Endothelial cell of umbilical vein (primary cell): ENCODE results near the gene TCERG1L. TPM values are rescaled to one million over a fixed set of nuclear protein-coding genes. Genes with fewer than 3 reads are reported as not detected.

Experiments
- BruUV-seq: library from RNA; stranded (reverse); fragments of 400-500 nt; replicated peaks from 2 replicates; lab custom pipeline; 2021; lab: Mats Ljungman, UMichigan
- CTCF ChIA-PET: fragments of 300-600, 350-600 bp; sonication (Branson Sonifier 250); formaldehyde crosslinking; loops from one replicate; lab custom pipeline; 2021; ENCODE audit warnings: antibody characterized with exemption, inconsistent platforms; lab: Charles Lee
- POLR2A ChIA-PET: fragments of 300-600, 350-600 bp; sonication (Branson Sonifier 250); formaldehyde crosslinking; loops from one replicate; lab custom pipeline; 2021; ENCODE audit warnings: antibody characterized with exemption, inconsistent platforms; lab: Charles Lee
- DNase-seq: peaks from one replicate; pipeline ENCODE4 v3.0.0-alpha.2; 2011; ENCODE audit warnings: low read depth, low spot score
- FAIRE-seq: peaks from 2 replicates; lab custom pipeline; 2011; peaks lifted over from hg19 to GRCh38; lab: Jason Lieb, UNC
- H2AFZ ChIP-seq: 2 replicates; pipeline ENCODE4 v1.6.0; 2012; ENCODE audit warnings: low read depth, low read length, control low read depth, inconsistent platforms
- H3K27ac ChIP-seq: 2 replicates; pipeline ENCODE4 v1.5.1; 2011; ENCODE audit warnings: low read depth, mild to moderate bottlenecking, control low read depth, low read length, moderate library complexity; ENCODE audit not compliant: insufficient read depth
- H3K27me3 ChIP-seq, 2 experiments: 2 replicates each; pipeline versions ENCODE4 v1.6.0 to v1.6.1; 2011; ENCODE audit warnings: low read length in 2 of 2, mixed read lengths in 1 of 2; ENCODE audit not compliant: control insufficient read depth in 2 of 2, insufficient read depth in 2 of 2
- H3K36me3 ChIP-seq, 2 experiments: 2 replicates in 1 of 2; 3 replicates in 1 of 2; pipeline ENCODE4 v1.5.1; 2011; ENCODE audit warnings: low read length in 2 of 2, mild to moderate bottlenecking in 1 of 2, moderate library complexity in 1 of 2; ENCODE audit not compliant: control insufficient read depth in 2 of 2, insufficient read depth in 2 of 2; ENCODE audit errors: extremely low read depth in 1 of 2
- H3K4me1 ChIP-seq: 3 replicates; pipeline ENCODE4 v1.5.1; 2011; ENCODE audit warnings: mild to moderate bottlenecking, low read length; ENCODE audit not compliant: control insufficient read depth, insufficient read depth; ENCODE audit errors: extremely low read depth
- H3K4me2 ChIP-seq: 2 replicates; pipeline ENCODE4 v1.6.1; 2011; ENCODE audit warnings: low read length, control low read depth, mixed read lengths; ENCODE audit not compliant: insufficient read depth
- H3K4me3 ChIP-seq, 3 experiments: fragments of 200-600 bp in 1 of 3; sonication (generic), shearing (Covaris generic) in 1 of 3; replicated peaks in 1 of 3; 2 replicates each; pipeline ENCODE4 v1.5.1; 2011 to 2016; ENCODE audit warnings: control low read depth in 3 of 3, low read length in 3 of 3, mild to moderate bottlenecking in 2 of 3, inconsistent platforms in 1 of 3, low read depth in 1 of 3, moderate library complexity in 1 of 3; ENCODE audit not compliant: insufficient read depth in 1 of 3
- H3K79me2 ChIP-seq: 2 replicates; pipeline ENCODE4 v1.6.0; 2012; ENCODE audit warnings: low read length, inconsistent platforms; ENCODE audit not compliant: control insufficient read depth, insufficient read depth
- H3K9ac ChIP-seq: replicated peaks from 2 replicates; pipeline ENCODE3; 2011; ENCODE audit warnings: low read length, control low read depth; ENCODE audit not compliant: insufficient read depth; ENCODE audit errors: extremely low read depth
- H3K9me1 ChIP-seq: replicated peaks from 3 replicates; pipeline ENCODE4 v1.6.0; 2011; ENCODE audit warnings: mild to moderate bottlenecking, low read length; ENCODE audit not compliant: control insufficient read depth, insufficient read depth; ENCODE audit errors: extremely low read depth
- H3K9me3 ChIP-seq: replicated peaks from 2 replicates; pipeline ENCODE4 v1.5.1; 2012; ENCODE audit warnings: low read length, inconsistent platforms; ENCODE audit not compliant: control insufficient read depth, insufficient read depth
- H4K20me1 ChIP-seq: replicated peaks from 2 replicates; pipeline ENCODE3; 2011; ENCODE audit warnings: mild to moderate bottlenecking, low read length; ENCODE audit not compliant: control insufficient read depth, insufficient read depth; ENCODE audit errors: extremely low read depth
- EZH2 ChIP-seq: IDR thresholded peaks from 2 replicates; pipeline ENCODE4 v1.6.1; 2012; ENCODE audit warnings: borderline replicate concordance, low read depth, mild to moderate bottlenecking, moderate library complexity, low read length, inconsistent platforms; ENCODE audit not compliant: severe bottlenecking
- FOS ChIP-seq: IDR thresholded peaks from 2 replicates; pipeline ENCODE4 v1.6.1; 2011; ENCODE audit warnings: mild to moderate bottlenecking, low read length, moderate library complexity, borderline replicate concordance; ENCODE audit not compliant: insufficient read depth
- GATA2 ChIP-seq: IDR thresholded peaks from 2 replicates; pipeline ENCODE4 v1.7.0; 2011; ENCODE audit warnings: low read depth, mild to moderate bottlenecking, moderate library complexity, mixed read lengths, low read length; ENCODE audit not compliant: insufficient read length, insufficient read depth
- JUN ChIP-seq: IDR thresholded peaks from 2 replicates; pipeline ENCODE4 v1.6.1; 2011; ENCODE audit warnings: borderline replicate concordance, low read depth; ENCODE audit not compliant: insufficient read length, insufficient read depth
- MAX ChIP-seq: IDR thresholded peaks from 2 replicates; pipeline ENCODE4 v1.6.1; 2011; ENCODE audit not compliant: insufficient read depth, insufficient read length
- MYC ChIP-seq: IDR thresholded peaks from one replicate; pipeline ENCODE4 v1.6.1; 2011; ENCODE audit warnings: mild to moderate bottlenecking, low read depth, low read length
- POLR2A ChIP-seq: IDR thresholded peaks from 2 replicates; pipeline ENCODE4 v1.6.1; 2012; ENCODE audit warnings: low read depth, mild to moderate bottlenecking, control low read depth, low read length
- POLR2AphosphoS5 ChIP-seq: IDR thresholded peaks from 2 replicates; pipeline ENCODE4 v1.6.1; 2012; ENCODE audit warnings: low read depth, mild to moderate bottlenecking, control low read depth, low read length, moderate library complexity; ENCODE audit not compliant: insufficient read depth
- dilution Hi-C: fragments of 300-500 bp; cut with MboI; formaldehyde crosslinking; loops from one replicate; pipeline ENCODE4 v1.15.0; 2019; ENCODE audit warnings: low sequenced_read_pairs; ENCODE audit not compliant: extremely low pct_ligation_motif_present
- intact Hi-C: fragments of 100-400 bp; cut with micrococcal nuclease; formaldehyde crosslinking; loops from one replicate; pipeline ENCODE4 v1.10.0; 2022
- polyA plus RNA-seq, 4 experiments: library from polyadenylated mRNA; depleted of rRNA in 3 of 4; stranded (reverse) in 3 of 4; unstranded in 1 of 4; fragments of >200 nt; gene quantifications; 2 replicates each; pipeline versions ENCODE4 v1.2.1 to v1.2.3, GENCODE V29; 2011 to 2012; ENCODE audit warnings: missing spikeins in 1 of 4
- total RNA-seq: library from RNA; stranded (reverse); gene quantifications from 2 replicates; pipeline ENCODE4 v1.2.3, GENCODE V29; 2021
- TF ChIP-seq, protein P1 (sequence below), 2 donors: IDR thresholded peaks; 1 replicate in 1 of 2; 2 replicates in 1 of 2; pipeline ENCODE4 v1.5.1; 2011; ENCODE audit warnings: low read length in 2 of 2, mild to moderate bottlenecking in 2 of 2, moderate library complexity in 2 of 2, control low read depth in 1 of 2, inconsistent platforms in 1 of 2, low read depth in 1 of 2; ENCODE audit not compliant: insufficient read depth in 1 of 2; ENCODE audit errors: extremely low read depth in 1 of 2

The TCERG1L gene
- total and polyA plus RNA-seq, 2 donors (not counting 3 experiments of a cell fraction or from before 2014, with no cell fraction given), result not detected

GRCh38 chr10:131315344-131315743, 3.8 kb upstream of the TCERG1L start:
- Histone ChIP-seq H3K9me3 (peaks cover 2% of the 10 kb centered on the region), H3K27ac (no peak overlapping the region), H4K20me1 (no peaks in the 10 kb centered on the region), H3K4me1 (no peaks in the 10 kb centered on the region), H3K79me2 (no peaks in the 10 kb centered on the region), H3K9ac (no peak overlapping the region), H3K4me3 (no peak overlapping the region), H2AFZ (no peak overlapping the region), H3K4me2 (no peak overlapping the region), H3K36me3 (no peaks in the 10 kb centered on the region), H3K27me3 (peaks cover 3 to 13% of the 10 kb centered on the region in 2 experiments), H3K9me1 (no peaks in the 10 kb centered on the region)
- dilution Hi-C loops (no loop called here), intact Hi-C loops (no loop called here)
- FAIRE-seq (no peak), DNase-seq (no peak)
- TF ChIP-seq MYC (no peak), POLR2AphosphoS5 (no peak), GATA2 (no peak), FOS (no peak), JUN (no peak), MAX (no peak), POLR2A (no peak), EZH2 (no peak)
- TF ChIP-seq, protein P1, sequence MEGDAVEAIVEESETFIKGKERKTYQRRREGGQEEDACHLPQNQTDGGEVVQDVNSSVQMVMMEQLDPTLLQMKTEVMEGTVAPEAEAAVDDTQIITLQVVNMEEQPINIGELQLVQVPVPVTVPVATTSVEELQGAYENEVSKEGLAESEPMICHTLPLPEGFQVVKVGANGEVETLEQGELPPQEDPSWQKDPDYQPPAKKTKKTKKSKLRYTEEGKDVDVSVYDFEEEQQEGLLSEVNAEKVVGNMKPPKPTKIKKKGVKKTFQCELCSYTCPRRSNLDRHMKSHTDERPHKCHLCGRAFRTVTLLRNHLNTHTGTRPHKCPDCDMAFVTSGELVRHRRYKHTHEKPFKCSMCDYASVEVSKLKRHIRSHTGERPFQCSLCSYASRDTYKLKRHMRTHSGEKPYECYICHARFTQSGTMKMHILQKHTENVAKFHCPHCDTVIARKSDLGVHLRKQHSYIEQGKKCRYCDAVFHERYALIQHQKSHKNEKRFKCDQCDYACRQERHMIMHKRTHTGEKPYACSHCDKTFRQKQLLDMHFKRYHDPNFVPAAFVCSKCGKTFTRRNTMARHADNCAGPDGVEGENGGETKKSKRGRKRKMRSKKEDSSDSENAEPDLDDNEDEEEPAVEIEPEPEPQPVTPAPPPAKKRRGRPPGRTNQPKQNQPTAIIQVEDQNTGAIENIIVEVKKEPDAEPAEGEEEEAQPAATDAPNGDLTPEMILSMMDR (IDR thresholded peaks at IDR 0.05; ENCODE audit: extremely low read depth in 1 of 2, insufficient read depth in 1 of 2, low read depth in 1 of 2, low read length in 2 of 2), result no peak
- ChIA-PET POLR2A (no interaction called here), CTCF (no interaction called here)
- no TSS peak for BruUV-seq
